Measurements from ENCODE around the gene DAGLA. TPM values are rescaled to one million over a fixed set of nuclear protein-coding genes. Genes with fewer than 3 reads are reported as not detected.

DAGLA gene
- total RNA-seq, 2 donors from 2014 or later, result 7.0 to 9.9 TPM

DNA sequence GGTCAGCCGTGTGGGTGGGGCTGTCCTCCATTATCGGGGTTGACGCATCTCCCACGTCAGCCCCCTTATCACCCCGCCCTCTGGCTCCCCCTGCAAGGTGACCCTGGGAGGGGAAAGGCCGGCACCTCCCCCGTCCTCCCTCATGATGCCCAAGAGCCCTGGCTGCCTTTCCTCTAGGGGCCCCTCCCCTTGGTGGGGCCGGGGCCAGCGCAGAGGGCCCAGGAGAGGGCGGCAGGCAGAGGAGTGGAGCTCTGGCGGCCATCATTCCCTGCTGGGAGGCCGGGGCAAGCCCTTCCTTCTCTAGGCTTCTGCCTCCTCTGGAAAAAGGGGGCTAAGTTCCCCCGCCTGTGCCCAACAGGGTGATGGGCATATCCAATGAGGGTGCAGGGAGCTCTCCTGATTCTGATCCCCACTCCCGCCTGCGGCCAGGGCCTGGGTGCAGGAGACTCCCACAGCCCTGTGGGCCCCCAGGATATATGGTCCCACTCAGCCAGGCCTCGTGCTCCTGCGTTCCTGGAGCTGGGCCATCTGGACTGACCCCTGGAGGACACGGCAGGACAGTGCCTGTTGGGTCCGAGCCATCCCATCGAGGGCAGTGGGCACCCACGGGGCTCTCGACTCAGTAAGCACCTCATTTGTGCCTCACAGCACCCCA is 84.5 kb downstream of the DAGLA start:
- peak overlapping the region in 3 of 4 donors; percentile 20 to 56 (median 22) for H3K27ac ChIP-seq
- TF ChIP-seq POLR2A (IDR thresholded peaks at IDR 0.05), result no peak
- TF ChIP-seq, protein P1, sequence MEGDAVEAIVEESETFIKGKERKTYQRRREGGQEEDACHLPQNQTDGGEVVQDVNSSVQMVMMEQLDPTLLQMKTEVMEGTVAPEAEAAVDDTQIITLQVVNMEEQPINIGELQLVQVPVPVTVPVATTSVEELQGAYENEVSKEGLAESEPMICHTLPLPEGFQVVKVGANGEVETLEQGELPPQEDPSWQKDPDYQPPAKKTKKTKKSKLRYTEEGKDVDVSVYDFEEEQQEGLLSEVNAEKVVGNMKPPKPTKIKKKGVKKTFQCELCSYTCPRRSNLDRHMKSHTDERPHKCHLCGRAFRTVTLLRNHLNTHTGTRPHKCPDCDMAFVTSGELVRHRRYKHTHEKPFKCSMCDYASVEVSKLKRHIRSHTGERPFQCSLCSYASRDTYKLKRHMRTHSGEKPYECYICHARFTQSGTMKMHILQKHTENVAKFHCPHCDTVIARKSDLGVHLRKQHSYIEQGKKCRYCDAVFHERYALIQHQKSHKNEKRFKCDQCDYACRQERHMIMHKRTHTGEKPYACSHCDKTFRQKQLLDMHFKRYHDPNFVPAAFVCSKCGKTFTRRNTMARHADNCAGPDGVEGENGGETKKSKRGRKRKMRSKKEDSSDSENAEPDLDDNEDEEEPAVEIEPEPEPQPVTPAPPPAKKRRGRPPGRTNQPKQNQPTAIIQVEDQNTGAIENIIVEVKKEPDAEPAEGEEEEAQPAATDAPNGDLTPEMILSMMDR (IDR thresholded peaks at IDR 0.05), result no peak
- H3K4me1 ChIP-seq, result peaks cover 36% of the 10 kb centered on the region
- no peaks in the 10 kb centered on the region for H3K9me3 ChIP-seq
- 51 to 52% methylated on average over 17 to 21 of the region's 22 CpGs for WGBS, 2 donors
- intact Hi-C loops (cut with DNase I), result no loop called here
- H3K36me3 ChIP-seq (replicated peaks in 1 of 2; ENCODE audit: insufficient read depth in 1 of 2, low read depth in 2 of 2), result no peaks in the 10 kb centered on the region
- DNase-seq (no peak), ATAC-seq (no peak)
- no peak overlapping the region for H3K4me3 ChIP-seq
- H3K27me3 ChIP-seq, result no peaks in the 10 kb centered on the region

DNA sequence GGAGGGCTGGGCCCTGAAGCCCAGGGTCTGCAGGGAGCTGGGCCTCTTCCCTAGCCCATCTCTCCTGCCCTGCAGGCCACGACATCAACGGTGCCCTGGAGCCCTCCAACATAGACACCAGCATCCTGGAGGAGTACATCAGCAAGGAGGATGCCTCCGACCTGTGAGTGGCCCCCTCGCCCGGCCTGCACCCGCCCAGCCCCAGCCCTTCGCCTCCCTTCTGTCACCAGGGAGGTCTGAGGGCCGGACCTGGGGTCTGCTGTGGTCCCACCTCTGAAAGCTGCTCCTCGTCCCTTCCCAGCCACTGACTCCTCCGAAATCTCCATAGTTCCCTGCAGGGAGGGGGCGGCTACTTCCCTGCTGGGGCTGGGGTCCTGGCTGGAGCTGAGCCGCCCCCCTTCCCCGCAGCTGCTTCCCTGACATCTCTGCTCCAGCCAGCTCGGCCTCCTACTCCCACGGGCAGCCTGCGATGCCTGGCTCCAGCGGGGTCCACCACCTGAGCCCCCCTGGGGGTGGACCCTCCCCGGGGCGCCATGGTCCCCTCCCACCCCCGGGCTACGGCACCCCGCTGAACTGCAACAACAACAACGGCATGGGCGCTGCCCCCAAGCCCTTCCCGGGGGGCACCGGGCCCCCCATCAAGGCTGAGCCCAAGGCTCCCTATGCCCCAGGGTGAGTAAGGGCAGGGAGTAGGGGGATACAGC is 85.5 kb downstream of the DAGLA start:
- Histone ChIP-seq H3K36me3 (replicated peaks in 1 of 2; ENCODE audit: insufficient read depth in 1 of 2, low read depth in 2 of 2) (no peaks in the 10 kb centered on the region), H3K27me3 (no peaks in the 10 kb centered on the region), H3K4me3 (no peak overlapping the region), H3K27ac (peak overlapping the region in 1 of 4 donors; percentile 45), H3K9me3 (no peaks in the 10 kb centered on the region), H3K4me1 (peaks cover 37% of the 10 kb centered on the region)
- no peak for DNase-seq
- intact Hi-C loops (cut with DNase I), result no loop called here
- TF ChIP-seq, protein P1 (IDR thresholded peaks at IDR 0.05), result no peak
- TF ChIP-seq POLR2A (IDR thresholded peaks at IDR 0.05), result no peak
- ATAC-seq, result no peak
- WGBS, 2 donors, result 87 to 100% methylated on average over 9 to 14 of the region's 26 CpGs

DNA sequence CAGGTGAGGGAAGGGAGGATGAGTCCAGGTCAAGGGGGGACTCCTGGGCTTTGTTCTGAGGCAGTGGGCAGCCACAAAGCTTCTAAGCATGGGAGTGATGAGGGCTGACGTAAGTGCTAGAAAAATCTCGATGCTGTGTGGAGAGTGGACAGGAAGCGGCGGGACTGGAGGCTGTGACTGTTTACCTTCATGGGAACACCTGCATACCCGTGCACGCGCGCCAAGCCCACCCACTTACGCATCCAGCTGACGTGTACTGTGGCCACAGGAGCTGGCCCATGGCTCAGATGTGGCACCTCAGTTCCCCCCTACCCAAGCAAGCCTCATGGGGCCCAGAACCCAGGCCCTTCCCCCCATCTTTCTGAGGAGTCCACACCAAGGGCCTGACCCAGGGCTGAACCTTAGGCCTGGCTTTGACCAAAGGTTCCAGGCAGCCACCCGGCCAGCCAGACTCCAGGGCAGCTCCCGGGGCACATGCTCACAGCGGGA is 86.2 kb downstream of the DAGLA start:
- Histone ChIP-seq H3K9me3 (no peaks in the 10 kb centered on the region), H3K36me3 (replicated peaks in 1 of 2; ENCODE audit: insufficient read depth in 1 of 2, low read depth in 2 of 2) (no peaks in the 10 kb centered on the region), H3K27me3 (no peaks in the 10 kb centered on the region), H3K4me1 (peaks cover 34% of the 10 kb centered on the region), H3K4me3 (no peak overlapping the region), H3K27ac (peak overlapping the region in 2 of 4 donors; percentile 18 to 45)
- intact Hi-C loops (cut with DNase I), result no loop called here
- 83 to 88% methylated on average over 11 to 13 of the region's 13 CpGs for WGBS, 2 donors
- TF ChIP-seq, protein P1 (IDR thresholded peaks at IDR 0.05), result no peak
- no peak for TF ChIP-seq POLR2A (IDR thresholded peaks at IDR 0.05)
- DNase-seq (peak in 1 of 4 donors; percentile 73), ATAC-seq (no peak)

DNA sequence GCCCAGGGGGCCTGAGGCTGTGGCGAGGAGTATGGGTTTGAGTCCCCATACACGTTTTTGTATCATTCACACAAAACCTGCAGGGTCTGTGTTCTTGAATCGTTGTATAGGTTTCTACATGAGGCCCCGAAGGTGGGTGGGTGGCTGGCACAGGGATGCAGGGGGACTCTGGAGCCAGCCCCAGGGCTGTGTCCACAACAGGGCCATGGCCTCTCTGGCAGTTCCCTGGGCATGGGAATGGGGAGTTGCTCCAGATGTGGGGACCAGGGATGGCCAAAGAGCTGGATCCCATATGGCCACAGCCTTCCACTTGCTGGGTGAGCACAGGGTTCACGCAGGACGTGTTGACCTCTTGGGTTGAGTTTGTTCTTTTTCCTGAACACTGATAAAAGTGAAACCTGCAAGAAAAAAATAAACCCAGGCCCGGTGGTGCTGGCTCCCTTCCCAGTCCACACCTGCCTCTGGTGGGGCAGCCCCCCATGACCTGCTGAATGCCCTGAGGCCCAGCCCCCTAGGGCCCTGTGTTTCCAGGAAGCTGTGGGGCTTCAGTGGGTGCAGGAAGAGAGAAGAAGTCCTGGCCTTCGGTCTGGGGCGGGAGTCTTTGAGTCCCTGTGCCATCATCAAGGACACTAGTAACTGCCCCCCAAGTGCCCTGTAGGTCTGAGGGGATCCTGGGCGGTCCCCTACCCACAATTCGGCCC is 88.3 kb downstream of the DAGLA start:
- intact Hi-C loops (cut with DNase I), result no loop called here
- peaks cover 46% of the 10 kb centered on the region for H3K4me1 ChIP-seq
- no peaks in the 10 kb centered on the region for H3K9me3 ChIP-seq
- peak in 2 of 4 donors; percentile 52 to 68 for DNase-seq
- H3K27me3 ChIP-seq, result no peaks in the 10 kb centered on the region
- ATAC-seq, result no peak
- peak overlapping the region; percentile 54 to 70 (median 66) for H3K27ac ChIP-seq
- no peak for TF ChIP-seq POLR2A (IDR thresholded peaks at IDR 0.05)
- TF ChIP-seq, protein P1 (IDR thresholded peaks at IDR 0.05), result no peak
- H3K4me3 ChIP-seq, result no peak overlapping the region
- peaks cover 0 to 1% of the 10 kb centered on the region in 2 donors for H3K36me3 ChIP-seq (replicated peaks in 1 of 2; ENCODE audit: insufficient read depth in 1 of 2, low read depth in 2 of 2)
- 44 to 57% methylated on average over 6 to 10 of the region's 11 CpGs for WGBS, 2 donors
